VCaP (cell line): Measurements from ENCODE around the gene ATG4D.
"Not testable (repeated sequence)": the region's sequence is repeated elsewhere in the genome, so short reads cannot be mapped to it uniquely, and the experiment has no call there.

Source experiments
- H3K27ac ChIP-seq: fragments of 450-650 bp; 2 replicates; pipeline ENCODE4 v1.5.1; 2017
- TF ChIP-seq, protein P1 (sequence below): fragments of 450-650 bp; conservative IDR thresholded peaks from 2 replicates; pipeline ENCODE4 v1.5.1; 2017; ENCODE audit warnings: mild to moderate bottlenecking, moderate library complexity

Gene ATG4D

DNA sequence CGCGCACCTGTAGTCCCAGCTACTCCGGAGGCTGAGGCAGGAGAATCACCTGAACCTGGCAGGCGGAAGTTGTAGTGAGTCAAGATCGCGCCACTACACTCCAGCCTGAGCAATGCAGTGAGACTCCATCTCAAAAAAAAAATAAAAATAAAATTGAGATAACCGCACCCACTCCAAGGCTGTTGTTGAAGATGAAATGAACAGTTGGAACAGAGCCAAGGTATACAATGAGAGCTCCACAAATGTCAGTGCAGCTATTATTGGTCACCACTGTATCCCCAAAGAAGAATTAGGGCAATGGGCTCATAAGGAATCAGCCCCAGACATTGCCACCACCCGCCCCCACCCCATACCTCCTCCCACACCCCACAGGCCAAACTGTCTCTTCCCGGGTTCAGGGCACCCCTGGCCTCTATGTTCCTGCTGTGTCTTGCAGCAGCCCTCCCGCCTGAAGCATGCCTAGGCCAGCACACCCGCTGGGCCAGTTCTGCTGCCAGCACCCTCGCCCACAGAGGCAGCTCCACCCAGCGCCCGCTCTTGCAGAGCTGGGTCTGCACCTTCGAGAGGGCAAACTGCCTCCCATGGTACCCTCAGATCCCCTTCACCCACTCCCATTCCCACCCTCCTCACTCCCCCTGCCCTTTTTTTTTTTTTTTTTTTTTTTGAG is 22.9 kb upstream of the ATG4D start:
- TF ChIP-seq, protein P1, sequence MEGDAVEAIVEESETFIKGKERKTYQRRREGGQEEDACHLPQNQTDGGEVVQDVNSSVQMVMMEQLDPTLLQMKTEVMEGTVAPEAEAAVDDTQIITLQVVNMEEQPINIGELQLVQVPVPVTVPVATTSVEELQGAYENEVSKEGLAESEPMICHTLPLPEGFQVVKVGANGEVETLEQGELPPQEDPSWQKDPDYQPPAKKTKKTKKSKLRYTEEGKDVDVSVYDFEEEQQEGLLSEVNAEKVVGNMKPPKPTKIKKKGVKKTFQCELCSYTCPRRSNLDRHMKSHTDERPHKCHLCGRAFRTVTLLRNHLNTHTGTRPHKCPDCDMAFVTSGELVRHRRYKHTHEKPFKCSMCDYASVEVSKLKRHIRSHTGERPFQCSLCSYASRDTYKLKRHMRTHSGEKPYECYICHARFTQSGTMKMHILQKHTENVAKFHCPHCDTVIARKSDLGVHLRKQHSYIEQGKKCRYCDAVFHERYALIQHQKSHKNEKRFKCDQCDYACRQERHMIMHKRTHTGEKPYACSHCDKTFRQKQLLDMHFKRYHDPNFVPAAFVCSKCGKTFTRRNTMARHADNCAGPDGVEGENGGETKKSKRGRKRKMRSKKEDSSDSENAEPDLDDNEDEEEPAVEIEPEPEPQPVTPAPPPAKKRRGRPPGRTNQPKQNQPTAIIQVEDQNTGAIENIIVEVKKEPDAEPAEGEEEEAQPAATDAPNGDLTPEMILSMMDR = no peak
- no peak overlapping the region for H3K27ac ChIP-seq

DNA sequence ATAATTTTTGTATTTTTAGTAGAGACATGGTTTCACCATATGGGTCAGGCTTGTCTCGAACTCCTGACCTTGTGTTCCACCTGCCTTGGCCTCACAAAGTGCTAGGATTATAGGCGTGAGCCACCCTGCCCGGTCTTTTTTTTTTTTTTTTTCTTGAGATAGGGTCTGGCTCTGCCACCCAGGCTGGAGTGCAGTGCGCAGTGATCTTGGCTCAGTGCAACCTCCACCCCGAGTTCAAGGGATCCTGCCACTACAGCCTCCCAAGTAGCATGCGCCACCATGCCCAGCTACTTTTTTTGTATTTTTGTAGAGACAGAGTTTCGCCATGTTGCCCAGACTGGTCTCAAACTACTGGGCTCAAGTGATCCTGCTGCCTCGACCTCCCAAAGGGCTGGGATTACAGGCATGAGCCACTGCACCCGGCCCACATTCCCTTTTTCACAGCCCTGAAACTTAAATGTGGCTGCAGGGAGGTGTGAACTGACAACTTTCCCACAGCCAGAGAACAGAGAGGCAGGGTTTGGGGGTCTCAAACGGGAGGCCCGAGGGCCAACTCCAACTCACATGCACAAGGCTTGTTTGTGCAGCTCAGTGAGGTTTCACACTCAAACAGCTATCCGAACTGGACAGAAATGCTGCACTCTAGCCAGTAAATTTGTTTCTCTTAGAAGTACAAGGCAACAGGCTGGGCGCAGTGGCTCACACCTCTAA is 22.1 kb upstream of the ATG4D start:
- TF ChIP-seq, protein P1 = no peak
- no peak overlapping the region for H3K27ac ChIP-seq

DNA sequence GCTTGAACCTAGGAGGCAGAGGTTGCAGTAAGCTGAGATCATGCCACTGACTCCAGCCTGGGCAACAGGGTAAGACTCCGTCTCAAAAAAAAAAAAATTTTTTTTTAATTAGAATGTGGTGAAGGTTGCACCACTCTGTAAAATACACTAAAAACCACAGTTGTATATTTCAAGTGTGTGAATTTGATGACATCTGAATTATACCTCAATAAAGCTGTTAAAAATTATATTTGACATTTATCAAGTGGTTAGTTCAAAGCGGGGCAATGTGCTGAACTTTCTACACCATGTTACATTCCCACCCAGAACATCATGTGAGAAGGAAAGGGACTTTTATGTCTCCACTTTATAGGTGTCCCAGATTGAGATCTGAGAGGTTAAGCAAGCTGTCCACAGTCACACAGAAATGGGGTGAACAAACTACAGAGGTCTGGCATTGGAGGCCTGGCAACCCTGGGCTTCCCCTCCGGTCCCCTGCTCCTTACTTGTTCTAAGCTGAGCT is 20.5 kb upstream of the ATG4D start:
- H3K27ac ChIP-seq = no peak overlapping the region
- TF ChIP-seq, protein P1 = no peak

DNA sequence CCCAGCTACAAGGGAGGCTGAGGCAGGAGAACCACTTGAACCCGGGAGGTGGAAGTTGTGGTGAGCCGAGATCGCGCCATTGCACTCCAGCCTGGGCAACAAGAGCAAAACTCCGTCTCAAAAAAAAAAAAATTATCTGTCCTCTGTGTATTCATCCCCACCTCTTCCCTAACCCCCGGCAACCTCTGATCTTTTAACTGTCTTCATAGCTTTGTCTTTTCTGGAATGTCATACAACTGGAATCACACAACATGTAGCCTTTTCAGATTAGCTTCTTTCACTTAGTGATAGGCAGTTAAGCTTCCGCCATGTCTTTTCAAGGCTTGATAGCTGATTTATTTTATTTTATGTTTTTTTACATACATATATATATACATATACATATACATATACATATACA is 18.1 kb upstream of the ATG4D start:
- TF ChIP-seq, protein P1 = no peak
- no peak overlapping the region for H3K27ac ChIP-seq

DNA sequence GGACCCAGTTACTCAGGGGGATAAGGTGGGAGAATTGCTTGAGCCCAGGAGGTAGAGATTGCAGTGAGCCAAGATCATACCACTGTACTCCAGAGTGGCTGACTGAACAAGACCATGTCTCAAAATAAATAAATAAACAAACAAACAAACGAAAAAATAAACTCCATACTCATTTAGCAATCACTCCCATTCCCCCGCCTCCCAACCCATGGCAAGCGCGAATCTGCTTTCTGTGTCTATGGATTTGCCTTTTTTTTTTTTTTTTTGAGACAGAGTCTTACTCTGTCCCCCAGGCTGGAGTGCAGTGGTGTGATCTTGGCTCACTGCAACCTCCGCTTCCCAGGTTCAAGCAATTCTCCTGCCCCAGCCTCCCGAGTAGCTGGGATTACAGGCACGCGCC is 16.8 kb upstream of the ATG4D start:
- not testable (repeated sequence) for H3K27ac ChIP-seq

DNA sequence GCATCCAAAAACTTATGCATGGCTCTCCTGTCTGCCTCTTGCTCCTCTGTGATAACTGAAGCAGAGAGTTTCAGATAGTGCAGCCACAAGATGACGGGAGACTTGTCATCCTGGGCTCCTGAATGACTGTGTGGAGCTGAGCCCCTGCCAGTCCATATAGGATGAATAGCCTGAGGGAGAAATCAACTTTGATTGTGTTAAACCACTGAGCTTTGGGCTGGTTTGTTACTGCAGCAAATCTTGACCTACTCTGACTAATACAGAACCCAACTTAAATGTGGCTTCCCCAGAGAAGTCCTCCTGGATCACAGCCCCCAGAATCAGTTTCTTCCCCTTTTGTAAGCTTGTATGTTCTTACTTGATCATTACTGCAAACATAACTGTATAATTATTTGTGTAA is 11.2 kb upstream of the ATG4D start:
- no peak overlapping the region for H3K27ac ChIP-seq
- TF ChIP-seq, protein P1 = no peak

DNA sequence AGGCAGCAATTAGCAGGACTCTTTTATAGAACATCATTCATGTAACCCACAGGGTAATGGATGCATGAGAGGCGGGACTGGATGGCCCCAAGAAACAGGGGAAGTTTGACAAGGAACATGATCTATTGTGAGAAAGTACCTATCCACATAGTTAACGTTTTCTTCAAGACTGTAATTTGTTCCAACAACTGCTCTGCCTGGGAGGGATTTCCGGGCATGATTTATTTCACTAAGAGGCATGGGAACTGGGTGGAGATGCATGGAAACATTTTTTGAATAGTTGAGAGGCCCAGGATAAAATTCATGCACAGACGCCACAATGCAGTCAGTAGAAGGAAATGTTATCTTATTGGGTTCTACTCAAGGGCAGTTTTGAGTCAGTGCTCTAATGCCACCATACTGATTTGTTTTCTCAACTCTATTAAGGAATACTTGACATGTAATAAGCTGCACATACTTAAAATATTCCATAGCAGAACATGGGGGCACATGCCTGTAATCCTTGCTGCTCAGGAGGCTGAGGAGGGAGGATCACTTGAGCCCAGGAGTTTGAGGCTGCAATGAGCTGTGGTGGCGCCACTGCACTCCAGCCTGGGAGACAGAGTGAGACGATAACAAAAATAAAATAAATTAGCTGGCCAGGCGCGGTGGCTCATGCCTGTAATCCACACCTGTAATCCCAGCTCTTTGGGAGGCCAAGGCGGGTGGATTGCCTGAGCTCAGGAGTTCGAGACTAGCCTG is 9.9 kb upstream of the ATG4D start:
- TF ChIP-seq, protein P1 = no peak
- H3K27ac ChIP-seq = no peak overlapping the region
